ENCODE measurements around the gene VTCN1.
"Not testable (repeated sequence)": the region's sequence is repeated elsewhere in the genome, so short reads cannot be mapped to it uniquely, and the experiment has no call there.

VTCN1 gene

GRCh38 chr1:117164209-117164608, 46.5 kb downstream of the VTCN1 start:
- no peak for DNase-seq (ENCODE audit: low spot score)

GRCh38 chr1:117162816-117163215, 47.9 kb downstream of the VTCN1 start:
- DNase-seq (ENCODE audit: low spot score), result no peak

GRCh38 chr1:117161887-117162286, 48.8 kb downstream of the VTCN1 start:
- no peak for DNase-seq (ENCODE audit: low spot score)

- DNase-seq (ENCODE audit: low spot score), result not testable (repeated sequence)
Observed at GRCh38 chr1:117151305-117151704, 59.4 kb downstream of the VTCN1 start.

GRCh38 chr1:117150316-117150715, 60.4 kb downstream of the VTCN1 start:
- DNase-seq (ENCODE audit: low spot score), result no peak

GRCh38 chr1:117147856-117148588, 62.7 kb downstream of the VTCN1 start:
- DNase-seq (ENCODE audit: low spot score), result no peak

GRCh38 chr1:117147341-117147831, 63.3 kb downstream of the VTCN1 start:
- no peak for DNase-seq (ENCODE audit: low spot score)

- DNase-seq (ENCODE audit: low spot score), result no peak
Observed at GRCh38 chr1:117146575-117147340, 64.0 kb downstream of the VTCN1 start.

- DNase-seq (ENCODE audit: low spot score), result no peak
Observed at GRCh38 chr1:117146072-117146471, 64.7 kb downstream of the VTCN1 start.

GRCh38 chr1:117143871-117144270, 66.9 kb downstream of the VTCN1 start:
- no peak for DNase-seq (ENCODE audit: low spot score)

- DNase-seq (ENCODE audit: low spot score), result no peak
Observed at GRCh38 chr1:117143172-117143571, 67.6 kb downstream of the VTCN1 start.

- no peak for DNase-seq (ENCODE audit: low spot score)
Observed at GRCh38 chr1:117142200-117142599, 68.5 kb downstream of the VTCN1 start.

GRCh38 chr1:117138561-117138960, 72.2 kb downstream of the VTCN1 start:
- DNase-seq (ENCODE audit: low spot score), result no peak

GRCh38 chr1:117138106-117138505, 72.6 kb downstream of the VTCN1 start:
- no peak for DNase-seq (ENCODE audit: low spot score)

- no peak for DNase-seq (ENCODE audit: low spot score)
Observed at GRCh38 chr1:117137281-117137855, 73.4 kb downstream of the VTCN1 start.

GRCh38 chr1:117136749-117137148, 74.0 kb downstream of the VTCN1 start:
- DNase-seq (ENCODE audit: low spot score), result no peak

GRCh38 chr1:117135329-117135728, 75.4 kb downstream of the VTCN1 start:
- DNase-seq (ENCODE audit: low spot score), result no peak

GRCh38 chr1:117130526-117130925, 80.2 kb downstream of the VTCN1 start:
- DNase-seq (ENCODE audit: low spot score), result no peak

- DNase-seq (ENCODE audit: low spot score), result peak; percentile 58
Observed at GRCh38 chr1:117128323-117129079, 82.2 kb downstream of the VTCN1 start.

GRCh38 chr1:117127795-117128194, 82.9 kb downstream of the VTCN1 start:
- no peak for DNase-seq (ENCODE audit: low spot score)

GRCh38 chr1:117124661-117125060, 86.1 kb downstream of the VTCN1 start:
- DNase-seq (ENCODE audit: low spot score), result no peak

- no peak for DNase-seq (ENCODE audit: low spot score)
Observed at GRCh38 chr1:117123274-117123673, 87.5 kb downstream of the VTCN1 start.
